Neural progenitor cell (in vitro differentiated cells): Measurements from ENCODE around the gene LCMT1. TPM values are rescaled to one million over a fixed set of nuclear protein-coding genes. Genes with fewer than 3 reads are reported as not detected.

Experiments
- DNase-seq: peaks from one replicate; pipeline ENCODE4 v3.0.0-alpha.2; 2016; ENCODE audit warnings: low spot score
- H2AFZ ChIP-seq: fragments of 200-600 bp; sonication (generic); replicated peaks from 2 replicates; pipeline ENCODE4 v1.6.1; 2016; ENCODE audit warnings: antibody characterized with exemption
- H3F3A ChIP-seq: fragments of 200-600 bp; sonication (generic); 2 replicates; pipeline ENCODE4 v1.6.1; 2016; ENCODE audit warnings: antibody characterized with exemption, low read depth
- H3K27ac ChIP-seq: fragments of 200-600 bp; sonication (generic); 2 replicates; pipeline ENCODE4 v1.5.1; 2016; ENCODE audit warnings: mild to moderate bottlenecking
- H3K27me3 ChIP-seq: fragments of 200-600 bp; sonication (generic); 2 replicates; pipeline ENCODE4 v1.6.1; 2016; ENCODE audit warnings: mild to moderate bottlenecking, moderate library complexity
- H3K36me3 ChIP-seq: fragments of 200-600 bp; sonication (generic); 2 replicates; pipeline ENCODE4 v1.5.1; 2016
- H3K4me1 ChIP-seq: fragments of 200-600 bp; sonication (generic); 2 replicates; pipeline ENCODE4 v1.6.1; 2016; ENCODE audit warnings: mixed run types
- H3K4me2 ChIP-seq: fragments of 200-600 bp; sonication (generic); 2 replicates; pipeline ENCODE4 v1.6.1; 2016
- H3K4me3 ChIP-seq: fragments of 200-600 bp; sonication (generic); 2 replicates; pipeline ENCODE4 v1.5.1; 2016
- H3K79me2 ChIP-seq: fragments of 200-600 bp; sonication (generic); 2 replicates; pipeline ENCODE4 v1.6.1; 2016; ENCODE audit warnings: low read depth
- H3K9ac ChIP-seq: fragments of 200-600 bp; sonication (generic); 2 replicates; pipeline ENCODE4 v1.6.1; 2016
- H3K9me3 ChIP-seq: fragments of 200-600 bp; sonication (generic); 2 replicates; pipeline ENCODE4 v1.5.1; 2016; ENCODE audit warnings: low read depth
- H4K20me1 ChIP-seq: fragments of 200-600 bp; sonication (generic); 2 replicates; pipeline ENCODE4 v1.6.1; 2016; ENCODE audit warnings: low read depth
- H3K27ac Mint-ChIP-seq: 3 replicates; pipeline ENCODE4 v1.8.0; 2021; ENCODE audit warnings: mixed read lengths
- H3K27me3 Mint-ChIP-seq: 2 replicates; pipeline ENCODE4 v1.8.0; 2022; ENCODE audit warnings: low read depth, mild to moderate bottlenecking, inconsistent platforms, moderate library complexity, mixed read lengths; ENCODE audit not compliant: insufficient read depth
- H3K36me3 Mint-ChIP-seq: 3 replicates; pipeline ENCODE4 v1.8.0; 2021; ENCODE audit warnings: mixed read lengths
- H3K4me1 Mint-ChIP-seq: 3 replicates; pipeline ENCODE4 v1.8.0; 2021; ENCODE audit warnings: mixed read lengths
- H3K4me3 Mint-ChIP-seq: 3 replicates; pipeline ENCODE4 v1.8.0; 2021; ENCODE audit warnings: mild to moderate bottlenecking, moderate library complexity, mixed read lengths
- H3K9me3 Mint-ChIP-seq: 3 replicates; pipeline ENCODE4 v1.8.0; 2020; ENCODE audit warnings: mixed read lengths
- EZH2 ChIP-seq: fragments of 200-600 bp; sonication (generic); IDR thresholded peaks from 2 replicates; pipeline ENCODE4 v1.6.1; 2017; ENCODE audit warnings: antibody characterized with exemption, mild to moderate bottlenecking, moderate library complexity
- EZH2phosphoT487 ChIP-seq: fragments of 200-600 bp; sonication (generic); IDR thresholded peaks from 2 replicates; pipeline ENCODE4 v1.6.1; 2017; ENCODE audit warnings: antibody characterized with exemption
- total RNA-seq: library from RNA; depleted of rRNA; stranded (reverse); fragments of >200 nt; gene quantifications from 2 replicates; pipeline ENCODE4 v1.2.3, GENCODE V29; 2015; ENCODE audit warnings: low replicate concordance
- TF ChIP-seq, protein P1 (sequence below): fragments of 200-600 bp; sonication (generic); IDR thresholded peaks from 2 replicates; pipeline ENCODE4 v1.5.1; 2017; ENCODE audit warnings: antibody characterized with exemption, mild to moderate bottlenecking

Gene LCMT1
- total RNA-seq, 1 donor from 2014 or later = 73.4 TPM

DNA sequence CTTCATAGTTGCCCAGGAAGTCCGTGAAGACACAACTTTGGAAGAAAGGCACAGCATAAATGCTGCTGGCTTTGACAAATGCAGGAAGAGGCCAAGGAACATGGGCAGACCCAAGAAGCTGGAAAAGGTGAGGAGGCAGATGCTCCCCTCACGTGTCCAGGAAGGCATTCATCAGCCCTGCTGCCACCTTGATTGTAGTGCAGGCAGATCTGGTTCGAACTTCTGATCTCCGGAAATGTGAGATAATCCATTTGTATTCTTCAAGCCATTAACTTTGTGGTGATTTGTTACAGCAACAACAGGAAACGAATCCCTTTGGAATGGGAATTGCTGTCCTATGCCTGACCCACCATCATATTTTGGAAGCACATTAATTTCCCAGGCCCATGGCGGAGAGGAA, 28.5 kb upstream of the LCMT1 start:
- no peak for DNase-seq
- TF ChIP-seq EZH2phosphoT487 (no peak), EZH2 (no peak)
- TF ChIP-seq, protein P1, sequence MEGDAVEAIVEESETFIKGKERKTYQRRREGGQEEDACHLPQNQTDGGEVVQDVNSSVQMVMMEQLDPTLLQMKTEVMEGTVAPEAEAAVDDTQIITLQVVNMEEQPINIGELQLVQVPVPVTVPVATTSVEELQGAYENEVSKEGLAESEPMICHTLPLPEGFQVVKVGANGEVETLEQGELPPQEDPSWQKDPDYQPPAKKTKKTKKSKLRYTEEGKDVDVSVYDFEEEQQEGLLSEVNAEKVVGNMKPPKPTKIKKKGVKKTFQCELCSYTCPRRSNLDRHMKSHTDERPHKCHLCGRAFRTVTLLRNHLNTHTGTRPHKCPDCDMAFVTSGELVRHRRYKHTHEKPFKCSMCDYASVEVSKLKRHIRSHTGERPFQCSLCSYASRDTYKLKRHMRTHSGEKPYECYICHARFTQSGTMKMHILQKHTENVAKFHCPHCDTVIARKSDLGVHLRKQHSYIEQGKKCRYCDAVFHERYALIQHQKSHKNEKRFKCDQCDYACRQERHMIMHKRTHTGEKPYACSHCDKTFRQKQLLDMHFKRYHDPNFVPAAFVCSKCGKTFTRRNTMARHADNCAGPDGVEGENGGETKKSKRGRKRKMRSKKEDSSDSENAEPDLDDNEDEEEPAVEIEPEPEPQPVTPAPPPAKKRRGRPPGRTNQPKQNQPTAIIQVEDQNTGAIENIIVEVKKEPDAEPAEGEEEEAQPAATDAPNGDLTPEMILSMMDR = no peak

DNA sequence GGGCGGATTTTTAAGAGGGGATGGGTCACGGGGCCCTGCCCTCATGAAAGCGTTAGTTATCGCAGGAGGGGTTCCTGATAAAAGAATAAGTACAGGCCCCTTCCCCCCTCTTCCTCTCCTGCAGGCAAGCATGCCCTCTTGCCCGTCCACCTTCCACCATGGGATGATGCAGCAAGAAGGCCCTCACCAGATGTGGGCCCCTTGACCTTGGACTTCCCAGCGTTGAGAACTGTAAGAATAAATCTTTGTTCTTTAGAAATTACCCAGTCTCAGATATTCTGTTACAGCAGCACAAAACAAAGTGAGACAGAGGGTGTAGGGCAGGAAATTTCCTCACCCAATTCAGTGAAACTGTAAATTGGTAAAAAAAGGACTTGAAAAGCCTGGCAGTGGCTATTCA, 27.8 kb upstream of the LCMT1 start:
- Mint-ChIP-seq H3K4me3 (no peak overlapping the region), H3K9me3 (no peaks in the 10 kb centered on the region), H3K27me3 (peaks cover 2% of the 10 kb centered on the region), H3K27ac (no peak overlapping the region), H3K36me3 (no peaks in the 10 kb centered on the region), H3K4me1 (peaks cover 3% of the 10 kb centered on the region)
- Histone ChIP-seq H3K4me1 (no peaks in the 10 kb centered on the region), H3K36me3 (no peaks in the 10 kb centered on the region), H3K4me2 (no peak overlapping the region), H3K27me3 (no peaks in the 10 kb centered on the region), H3K27ac (no peak overlapping the region), H3K9me3 (no peaks in the 10 kb centered on the region), H3K4me3 (no peak overlapping the region), H2AFZ (no peak overlapping the region), H4K20me1 (no peaks in the 10 kb centered on the region), H3K79me2 (no peaks in the 10 kb centered on the region), H3K9ac (no peak overlapping the region), H3F3A (no peaks in the 10 kb centered on the region)
- TF ChIP-seq, protein P1 = no peak
- DNase-seq = no peak

More for the DNA sequence above, 28.5 kb upstream of the LCMT1 start:
- Histone ChIP-seq H3K4me3 (no peak overlapping the region), H4K20me1 (no peaks in the 10 kb centered on the region), H3K27me3 (no peaks in the 10 kb centered on the region), H3K4me1 (no peaks in the 10 kb centered on the region), H3K9ac (no peak overlapping the region), H3K36me3 (no peaks in the 10 kb centered on the region), H3K4me2 (no peak overlapping the region), H3K79me2 (no peaks in the 10 kb centered on the region), H2AFZ (no peak overlapping the region), H3F3A (no peaks in the 10 kb centered on the region), H3K9me3 (no peaks in the 10 kb centered on the region), H3K27ac (no peak overlapping the region)
- Mint-ChIP-seq H3K4me3 (no peak overlapping the region), H3K4me1 (peaks cover 3% of the 10 kb centered on the region), H3K27me3 (peaks cover 2% of the 10 kb centered on the region), H3K9me3 (no peaks in the 10 kb centered on the region), H3K36me3 (no peaks in the 10 kb centered on the region), H3K27ac (no peak overlapping the region)

DNA sequence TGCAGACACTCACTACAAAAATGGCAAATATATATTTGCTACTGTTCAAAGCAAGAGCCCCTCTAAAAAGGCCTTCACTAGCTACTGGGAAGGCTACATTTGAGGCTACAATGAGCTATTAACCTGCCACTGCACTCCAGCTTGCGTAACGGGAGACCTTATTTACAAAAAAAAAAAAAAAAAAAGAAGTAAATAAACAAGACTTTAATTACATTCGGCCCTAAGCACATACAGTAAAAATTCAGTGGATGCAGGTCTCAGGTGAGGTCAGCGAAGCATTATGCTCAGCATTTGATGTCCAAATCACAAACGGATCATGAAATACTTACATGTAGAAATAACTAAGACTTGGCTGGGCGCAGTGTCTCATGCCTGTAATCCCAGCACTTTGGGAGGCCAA, 26.7 kb upstream of the LCMT1 start:
- Histone ChIP-seq H3K9ac (no peak overlapping the region), H3K9me3 (no peaks in the 10 kb centered on the region), H3K4me3 (no peak overlapping the region), H3K4me2 (no peak overlapping the region), H3K36me3 (no peaks in the 10 kb centered on the region), H4K20me1 (no peaks in the 10 kb centered on the region), H3F3A (no peaks in the 10 kb centered on the region), H2AFZ (no peak overlapping the region), H3K79me2 (no peaks in the 10 kb centered on the region), H3K27ac (no peak overlapping the region), H3K27me3 (no peaks in the 10 kb centered on the region), H3K4me1 (no peaks in the 10 kb centered on the region)
- Mint-ChIP-seq H3K9me3 (no peaks in the 10 kb centered on the region), H3K36me3 (no peaks in the 10 kb centered on the region), H3K27me3 (peaks cover 2% of the 10 kb centered on the region), H3K4me3 (no peak overlapping the region), H3K4me1 (peaks cover 6% of the 10 kb centered on the region), H3K27ac (no peak overlapping the region)
- no peak for DNase-seq
- TF ChIP-seq EZH2 (no peak), EZH2phosphoT487 (no peak)
- TF ChIP-seq, protein P1 = no peak

DNA sequence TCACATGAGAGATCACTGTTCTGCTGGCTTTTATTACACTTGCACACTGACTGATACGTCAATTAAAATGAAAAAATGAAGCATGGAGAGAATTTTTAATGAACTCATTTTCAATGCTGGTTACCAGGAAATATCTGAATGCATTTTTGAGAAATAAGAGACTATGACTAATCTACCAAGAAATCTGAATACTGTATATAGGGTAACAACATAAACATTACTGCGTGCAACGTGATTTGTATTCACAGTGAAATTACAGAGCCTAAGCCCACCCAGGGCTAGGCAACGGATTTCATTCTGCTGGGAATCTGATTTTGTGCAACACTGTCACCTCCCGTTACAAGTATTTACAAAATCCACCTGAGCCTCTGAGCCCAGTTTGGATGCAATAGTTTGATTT, 23.8 kb upstream of the LCMT1 start:
- no peak overlapping the region for H3K27ac Mint-ChIP-seq
- H3K9ac ChIP-seq = no peak overlapping the region

More for the DNA sequence above, 23.8 kb upstream of the LCMT1 start:
- no peaks in the 10 kb centered on the region for H3K9me3 Mint-ChIP-seq
- peaks cover 2% of the 10 kb centered on the region for H3K27me3 Mint-ChIP-seq
- no peaks in the 10 kb centered on the region for H3K36me3 Mint-ChIP-seq
- no peak overlapping the region for H3K27ac ChIP-seq
- no peak overlapping the region for H2AFZ ChIP-seq
- no peaks in the 10 kb centered on the region for H3K27me3 ChIP-seq
- H3K79me2 ChIP-seq = no peaks in the 10 kb centered on the region
- H3K4me3 ChIP-seq = no peak overlapping the region
- no peak overlapping the region for H3K4me3 Mint-ChIP-seq
- no peak for DNase-seq
- H4K20me1 ChIP-seq = no peaks in the 10 kb centered on the region
- H3K9me3 ChIP-seq = no peaks in the 10 kb centered on the region
- peaks cover 8% of the 10 kb centered on the region for H3K4me1 Mint-ChIP-seq
- no peak overlapping the region for H3K4me2 ChIP-seq
- H3F3A ChIP-seq = no peaks in the 10 kb centered on the region
- H3K36me3 ChIP-seq = no peaks in the 10 kb centered on the region
- TF ChIP-seq EZH2 (no peak), EZH2phosphoT487 (no peak)
- TF ChIP-seq, protein P1 = no peak
- no peaks in the 10 kb centered on the region for H3K4me1 ChIP-seq
